Left renal pelvis (tissue), 4 donors: ENCODE results near the gene WSCD2. TPM values are rescaled to one million over a fixed set of nuclear protein-coding genes. Genes with fewer than 3 reads are reported as not detected.

Experiments used
- DNase-seq, 4 donors: peaks; one replicate each; pipeline ENCODE4 v3.0.0-alpha.2; 2013; ENCODE audit warnings: low read depth in 4 of 4, low spot score in 3 of 4
- polyA plus RNA-seq, 4 donors: library from polyadenylated mRNA; unstranded; fragments of 120-200 nt; gene quantifications; one replicate each; pipeline ENCODE4 v1.2.1, GENCODE V29; 2013; ENCODE audit not compliant: insufficient read length in 4 of 4

The WSCD2 gene
- polyA plus RNA-seq, 4 donors = 7.9 to 10.8 (median 9.2) TPM

GRCh38 chr12:108296945-108297344 is 167.9 kb downstream of the WSCD2 start:
- no peak for DNase-seq

- no peak for DNase-seq
Measured at GRCh38 chr12:108297424-108297823, 168.3 kb downstream of the WSCD2 start.

DNA sequence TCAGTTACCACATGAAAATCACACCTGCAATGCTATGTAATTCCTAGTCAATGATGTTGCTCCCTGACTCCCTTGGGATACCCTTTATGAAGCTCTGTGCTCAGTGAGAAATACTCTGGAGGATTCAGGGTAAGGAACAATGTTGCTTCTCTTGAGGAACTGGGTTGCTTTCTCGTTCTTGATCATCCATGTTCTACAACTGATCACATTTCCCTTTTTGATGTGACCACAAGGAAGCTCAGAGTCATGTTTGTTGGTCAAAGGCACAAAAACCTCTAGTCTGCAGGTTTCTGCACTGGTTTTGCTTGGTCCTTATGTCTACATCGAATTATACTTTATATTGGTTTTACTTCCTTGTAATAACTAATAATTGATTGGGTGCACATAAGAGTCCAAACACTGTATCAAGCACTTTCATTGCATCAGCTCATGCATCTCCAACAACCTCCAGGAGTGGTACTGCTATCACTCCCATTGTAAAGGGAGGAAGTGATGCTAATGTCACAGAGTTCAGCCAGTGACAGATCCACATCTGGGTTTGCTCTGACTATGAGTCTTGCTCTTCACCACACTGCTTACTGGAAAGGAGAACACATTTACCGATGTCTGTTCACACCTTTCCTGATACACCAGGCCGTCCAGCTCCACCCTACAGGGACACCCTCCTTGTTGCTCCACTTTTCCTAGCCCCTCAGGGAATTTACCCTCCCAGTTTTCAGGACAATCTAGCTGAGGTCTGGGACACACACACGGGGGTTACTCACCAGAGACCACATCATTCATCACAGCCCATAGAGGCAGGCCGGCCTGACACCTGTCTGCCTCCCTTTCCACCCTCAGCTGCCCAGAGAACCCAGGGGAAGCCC is 169.0 kb downstream of the WSCD2 start:
- DNase-seq = no peak

DNA sequence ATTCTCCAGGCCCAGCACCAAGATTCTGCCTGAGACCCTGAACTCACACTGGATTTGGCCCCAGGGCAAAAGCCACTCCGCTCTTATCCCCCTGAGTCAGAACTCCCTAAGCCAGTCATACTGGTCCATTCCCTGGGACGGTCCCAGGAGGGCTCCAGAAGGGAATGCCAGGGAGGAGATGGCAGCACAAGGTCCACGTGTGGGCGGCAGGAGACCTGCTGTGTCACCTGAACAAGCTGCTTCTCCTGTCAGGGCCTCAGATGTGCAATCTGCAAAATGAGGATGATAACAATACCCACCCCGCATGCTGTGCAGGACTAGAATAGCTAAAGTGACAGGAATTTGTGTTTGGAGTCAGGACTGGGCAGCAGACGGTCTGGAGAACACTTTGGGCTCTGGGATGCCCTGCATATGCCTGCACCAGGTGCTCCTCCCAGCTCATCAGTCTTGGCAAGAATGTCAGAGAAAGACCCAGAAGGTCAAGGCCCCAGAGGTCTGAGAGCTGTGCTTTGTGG is 169.7 kb downstream of the WSCD2 start:
- DNase-seq = no peak

- DNase-seq = no peak
Measured at GRCh38 chr12:108299516-108299915, 170.4 kb downstream of the WSCD2 start.

Other genes with a start within 250 kb of the WSCD2 start
- 1 to 10 TPM; 3.6 to 9.0 (median 6.0) TPM for gene CMKLR1, start 210.0 kb downstream of the WSCD2 start, polyA plus RNA-seq